ENCODE measurements around the gene FIG4. TPM values are rescaled to one million over a fixed set of nuclear protein-coding genes. Genes with fewer than 3 reads are reported as not detected.

The FIG4 gene
- total RNA-seq, 1 experiment from 2014 or later = 23.1 TPM

DNA sequence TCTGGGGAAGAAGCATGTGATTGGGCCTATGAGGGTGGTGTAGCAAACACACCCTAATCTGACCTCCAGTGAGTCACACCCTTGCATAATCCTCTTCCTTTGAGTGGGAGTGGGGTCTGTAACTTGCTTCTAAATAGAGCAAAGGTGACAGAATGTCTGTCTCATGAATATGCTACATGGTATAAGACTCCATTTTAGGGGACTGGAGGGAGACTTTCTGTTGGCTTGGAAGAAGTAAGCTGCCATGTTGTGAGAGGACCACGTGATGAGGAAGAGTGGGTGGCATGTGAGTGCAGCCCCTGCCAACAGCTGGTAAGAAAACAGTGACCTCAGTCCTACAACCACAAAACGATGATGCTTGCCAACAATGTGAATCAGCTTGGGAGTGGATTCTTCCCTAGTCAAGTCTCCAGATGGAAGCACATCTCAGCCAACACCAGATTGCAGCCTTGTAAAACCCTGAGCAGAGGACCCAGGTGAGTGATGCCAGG is 3.8 kb upstream of the FIG4 start:
- Histone ChIP-seq H3K4ac (ENCODE audit: low read depth, low read length) (no peak overlapping the region), H3K9ac (ENCODE audit: extremely low read depth, insufficient read length, low read length) (no peak overlapping the region), H4K91ac (ENCODE audit: insufficient read length, low read depth, low read length) (no peak overlapping the region), H3K9me3 (ENCODE audit: control insufficient read depth, low read depth, low read length) (no peaks in the 10 kb centered on the region), H4K5ac (ENCODE audit: insufficient read length, low read depth, low read length) (no peak overlapping the region), H3K79me1 (ENCODE audit: insufficient read depth, low read depth, low read length, poor library complexity, severe bottlenecking) (no peaks in the 10 kb centered on the region), H3K23me2 (ENCODE audit: insufficient read length, low read depth, low read length, poor library complexity, severe bottlenecking) (peaks cover 11% of the 10 kb centered on the region), H3K14ac (ENCODE audit: insufficient read depth, low read length) (no peak overlapping the region), H3K56ac (ENCODE audit: insufficient read length, low read depth, low read length) (no peak overlapping the region), H2BK120ac (ENCODE audit: low read depth, low read length, poor library complexity, severe bottlenecking) (no peak overlapping the region), H2BK12ac (ENCODE audit: insufficient read length, low read depth, low read length) (no peak overlapping the region), H3K4me2 (ENCODE audit: insufficient read depth, insufficient read length, low read length) (no peak overlapping the region), H3K4me1 (ENCODE audit: insufficient read depth, low read length) (0 out of 2 replicates have a peak, but pooled peaks cover 2% of the 10 kb centered on the region), H4K8ac (replicated peaks; ENCODE audit: insufficient read length, low read depth, low read length) (no peak overlapping the region), H3K79me2 (ENCODE audit: insufficient read depth, low read length) (peaks cover 2% of the 10 kb centered on the region; the same call in 1 of the 2 replicates), H2BK15ac (ENCODE audit: low read depth, low read length) (no peak overlapping the region), H3K18ac (ENCODE audit: insufficient read length, low read depth, low read length) (no peak overlapping the region), H3T11ph (ENCODE audit: low read length) (no peak overlapping the region), H2AFZ (ENCODE audit: low read length) (no peak overlapping the region), H3K23ac (ENCODE audit: insufficient read length, low read depth, low read length) (no peak overlapping the region), H3K27me3 (ENCODE audit: insufficient read depth, low read length) (no peaks in the 10 kb centered on the region), H2AK5ac (ENCODE audit: insufficient read length, low read length) (no peak overlapping the region), H4K20me1 (ENCODE audit: control insufficient read depth, insufficient read depth, insufficient read length) (no peaks in the 10 kb centered on the region), H3K27ac (ENCODE audit: insufficient read length, low read depth, low read length) (no peak overlapping the region), H2BK20ac (ENCODE audit: low read depth, low read length, poor library complexity, severe bottlenecking) (no peak overlapping the region), H2BK5ac (ENCODE audit: insufficient read length, low read length) (no peak overlapping the region)
- peaks cover 11% of the 10 kb centered on the region for H3K27me3 Mint-ChIP-seq (ENCODE audit: low read depth)
- no peak overlapping the region for H3K27ac Mint-ChIP-seq
- no CpG with 5 or more reads among the region's 2 CpGs for WGBS (ENCODE audit: extremely low coverage, insufficient read length, low lambda C conversion rate)
- TF ChIP-seq, protein P1, sequence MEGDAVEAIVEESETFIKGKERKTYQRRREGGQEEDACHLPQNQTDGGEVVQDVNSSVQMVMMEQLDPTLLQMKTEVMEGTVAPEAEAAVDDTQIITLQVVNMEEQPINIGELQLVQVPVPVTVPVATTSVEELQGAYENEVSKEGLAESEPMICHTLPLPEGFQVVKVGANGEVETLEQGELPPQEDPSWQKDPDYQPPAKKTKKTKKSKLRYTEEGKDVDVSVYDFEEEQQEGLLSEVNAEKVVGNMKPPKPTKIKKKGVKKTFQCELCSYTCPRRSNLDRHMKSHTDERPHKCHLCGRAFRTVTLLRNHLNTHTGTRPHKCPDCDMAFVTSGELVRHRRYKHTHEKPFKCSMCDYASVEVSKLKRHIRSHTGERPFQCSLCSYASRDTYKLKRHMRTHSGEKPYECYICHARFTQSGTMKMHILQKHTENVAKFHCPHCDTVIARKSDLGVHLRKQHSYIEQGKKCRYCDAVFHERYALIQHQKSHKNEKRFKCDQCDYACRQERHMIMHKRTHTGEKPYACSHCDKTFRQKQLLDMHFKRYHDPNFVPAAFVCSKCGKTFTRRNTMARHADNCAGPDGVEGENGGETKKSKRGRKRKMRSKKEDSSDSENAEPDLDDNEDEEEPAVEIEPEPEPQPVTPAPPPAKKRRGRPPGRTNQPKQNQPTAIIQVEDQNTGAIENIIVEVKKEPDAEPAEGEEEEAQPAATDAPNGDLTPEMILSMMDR (conservative IDR thresholded peaks at IDR 0.05) = no peak
- H3K36me3 Mint-ChIP-seq (ENCODE audit: insufficient read depth in 1 of 3, low read depth in 3 of 3) = peaks cover 3 to 23% (median 20%) of the 10 kb centered on the region in 3 experiments; a peak in 5 of 7 replicates
- H3K4me3 Mint-ChIP-seq = no peak overlapping the region
- peaks cover 18 to 22% of the 10 kb centered on the region in 2 experiments; a peak in 4 of 5 replicates for H3K9me3 Mint-ChIP-seq
- DNase-seq = no peak
- H3K4me1 Mint-ChIP-seq = peaks cover 16 to 23% of the 10 kb centered on the region in 2 experiments
